Stimulated activated CD4-positive, alpha-beta T cell treated with anti-CD3 and anti-CD28 coated beads, TNF-alpha, amount 100 ng/mL, for 48 hours (primary cell): ENCODE measurements around the gene MYL10.
"Not testable (repeated sequence)": the region's sequence is repeated elsewhere in the genome, so short reads cannot be mapped to it uniquely, and the experiment has no call there.

Source experiments
- DNase-seq, 3 donors: peaks; one replicate each; pipeline ENCODE4 v3.0.0-alpha.2; 2020; ENCODE audit warnings: low read depth in 3 of 3

MYL10 gene

DNA sequence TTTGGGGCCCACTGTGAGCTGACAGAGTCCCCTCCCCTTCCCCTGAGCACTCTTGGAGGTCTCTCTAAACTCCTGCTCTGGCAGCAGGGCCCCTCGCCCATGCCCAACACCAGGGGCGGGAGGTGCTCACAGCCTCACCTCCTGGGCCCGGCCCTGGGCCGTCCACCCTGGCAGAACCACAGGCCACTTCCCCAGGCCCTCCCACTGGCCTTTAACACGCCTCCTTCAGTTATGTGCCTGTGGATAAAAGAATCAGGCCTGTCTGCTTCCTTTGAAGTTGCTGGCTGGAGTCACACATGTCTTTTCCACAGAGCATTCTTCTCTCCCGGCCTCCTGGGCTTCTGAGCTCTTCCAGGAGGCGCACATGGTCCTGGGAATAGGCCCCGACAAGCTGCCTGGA, 10.2 kb downstream of the MYL10 start:
- no peak for DNase-seq

- DNase-seq, result no peak
Observed at GRCh38 chr7:101618207-101618839, 10.8 kb downstream of the MYL10 start.

- no peak for DNase-seq
Observed at GRCh38 chr7:101617451-101618206, 11.5 kb downstream of the MYL10 start.

GRCh38 chr7:101615446-101615845, 13.7 kb downstream of the MYL10 start:
- DNase-seq, result no peak

DNA sequence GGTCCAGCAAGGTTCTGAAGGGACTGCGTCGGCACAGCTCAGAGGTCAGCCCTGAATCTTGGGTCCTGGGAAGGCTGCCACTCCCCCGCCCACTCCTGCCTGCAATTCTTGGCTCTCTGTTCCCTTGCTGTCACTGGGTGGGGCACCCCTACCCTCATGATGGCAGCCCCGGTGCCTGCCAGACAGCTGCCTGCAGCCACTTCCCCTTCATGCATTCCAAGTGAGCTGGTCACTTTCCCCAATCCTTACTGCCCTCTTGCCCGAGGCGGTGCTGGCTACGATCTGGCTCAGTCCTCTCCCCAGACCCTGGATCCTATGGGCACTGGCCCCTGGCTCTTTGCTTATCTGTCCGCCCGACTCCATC, 14.2 kb downstream of the MYL10 start:
- DNase-seq, result no peak

DNA sequence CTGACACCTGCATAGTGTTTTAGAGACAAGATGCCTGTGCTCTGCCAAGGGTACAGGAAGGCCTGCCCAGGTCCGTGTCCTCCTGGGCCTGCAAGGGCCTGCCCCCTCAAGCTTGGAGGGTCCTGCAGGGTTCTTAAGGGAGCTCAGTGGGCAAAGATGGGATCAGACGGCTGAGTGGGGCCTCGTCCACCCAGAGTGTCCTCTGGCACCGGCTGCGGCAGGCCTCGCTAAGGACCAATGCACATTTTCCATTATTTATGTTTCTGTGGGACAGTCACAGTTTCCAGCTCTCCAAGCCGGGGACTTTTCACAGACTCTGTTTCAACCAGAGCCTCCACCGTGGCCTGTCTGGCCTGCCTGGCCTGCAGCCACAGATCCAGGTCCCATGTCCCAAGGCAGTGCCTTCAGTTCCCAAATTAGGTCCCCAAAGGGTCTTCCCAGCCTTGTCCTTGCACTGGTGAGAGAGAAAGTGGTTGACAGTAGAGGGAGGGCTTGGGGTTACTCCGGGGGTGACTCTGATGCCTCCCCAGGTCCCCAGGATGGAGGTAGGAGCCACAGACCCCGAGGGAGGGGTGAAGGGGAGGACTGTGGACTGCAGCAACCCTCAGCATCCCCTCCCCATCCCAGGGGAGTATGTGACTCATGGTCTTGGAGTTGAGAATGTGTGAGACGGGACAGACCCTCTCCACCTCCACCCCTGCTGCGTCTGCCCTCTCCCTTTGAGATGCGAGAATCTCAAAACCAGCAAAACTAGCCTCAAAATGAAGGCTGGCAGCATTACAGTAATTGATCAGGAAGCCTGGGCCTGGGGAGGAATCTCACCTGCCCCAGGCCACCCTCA, 14.8 kb downstream of the MYL10 start:
- DNase-seq, result no peak

GRCh38 chr7:101612885-101613515, 16.1 kb downstream of the MYL10 start:
- DNase-seq, result no peak

DNA sequence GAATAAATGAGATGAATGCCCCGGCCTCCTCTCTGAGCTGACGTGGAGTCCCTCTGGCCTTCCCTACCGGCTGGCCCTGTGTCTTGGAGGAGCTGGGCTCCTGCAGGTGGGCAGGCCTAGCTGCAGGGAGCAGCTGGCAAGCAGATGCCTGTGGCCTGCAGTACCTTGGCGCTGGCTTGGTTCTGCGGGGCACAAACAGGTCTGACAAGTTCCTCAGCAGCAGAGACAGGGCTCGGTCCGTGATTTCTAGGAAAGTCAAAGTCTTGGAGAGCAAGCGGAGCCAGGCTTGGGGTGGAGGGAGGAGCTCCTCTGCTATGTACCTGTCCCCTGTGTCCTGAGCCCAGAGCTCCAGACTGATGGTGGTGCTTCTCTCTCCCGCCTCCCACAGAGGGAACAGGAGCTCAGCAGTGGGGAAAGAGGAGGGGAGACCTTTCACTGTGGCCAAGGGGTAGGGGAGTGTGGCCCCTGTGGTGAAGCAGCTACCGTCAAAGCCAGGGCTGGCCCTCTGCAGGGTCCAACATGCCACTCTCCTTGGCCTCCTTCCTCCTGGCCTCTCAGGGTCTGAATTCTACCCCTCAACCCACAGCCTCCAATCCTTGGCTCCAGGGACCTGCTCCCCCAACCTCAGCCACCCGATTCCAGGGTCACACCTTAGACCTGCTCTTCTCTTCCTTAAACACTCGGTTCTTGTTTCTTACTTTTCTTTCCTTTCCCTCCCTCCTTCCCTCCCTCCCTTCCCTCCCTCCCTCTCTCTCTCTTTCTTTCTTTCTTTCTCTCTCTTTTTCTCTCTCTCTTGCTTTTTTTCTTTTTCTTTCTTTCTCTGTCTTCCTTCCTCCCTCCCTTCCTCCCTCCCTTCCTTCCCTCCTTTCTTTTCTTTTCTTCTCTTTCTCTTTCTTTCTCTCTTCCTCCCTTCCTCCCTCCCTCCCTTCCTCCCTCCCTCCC, 20.1 kb downstream of the MYL10 start:
- no peak for DNase-seq

GRCh38 chr7:101606498-101606923, 22.6 kb downstream of the MYL10 start:
- DNase-seq, result no peak

GRCh38 chr7:101605611-101606497, 23.2 kb downstream of the MYL10 start:
- no peak for DNase-seq

DNA sequence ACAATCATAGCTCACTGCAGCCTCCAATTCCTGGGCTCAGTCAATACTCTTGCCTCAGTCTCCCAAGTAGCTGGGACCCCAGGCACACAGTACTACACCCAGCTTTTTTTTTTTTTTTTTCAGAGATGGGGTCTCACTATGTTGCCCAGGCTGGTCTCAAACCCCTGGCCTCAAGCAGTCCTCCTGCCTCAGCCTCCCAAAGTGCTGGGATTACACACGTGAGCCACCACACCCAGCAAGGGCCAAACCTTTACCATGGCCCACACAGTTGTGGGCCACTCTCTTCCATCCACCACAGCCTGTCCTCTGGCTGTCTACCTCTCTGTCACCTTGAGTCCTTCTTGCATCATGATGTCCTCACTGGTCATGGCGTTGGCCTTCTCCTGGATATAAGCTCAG, 24.2 kb downstream of the MYL10 start:
- DNase-seq, result not testable (repeated sequence)

DNA sequence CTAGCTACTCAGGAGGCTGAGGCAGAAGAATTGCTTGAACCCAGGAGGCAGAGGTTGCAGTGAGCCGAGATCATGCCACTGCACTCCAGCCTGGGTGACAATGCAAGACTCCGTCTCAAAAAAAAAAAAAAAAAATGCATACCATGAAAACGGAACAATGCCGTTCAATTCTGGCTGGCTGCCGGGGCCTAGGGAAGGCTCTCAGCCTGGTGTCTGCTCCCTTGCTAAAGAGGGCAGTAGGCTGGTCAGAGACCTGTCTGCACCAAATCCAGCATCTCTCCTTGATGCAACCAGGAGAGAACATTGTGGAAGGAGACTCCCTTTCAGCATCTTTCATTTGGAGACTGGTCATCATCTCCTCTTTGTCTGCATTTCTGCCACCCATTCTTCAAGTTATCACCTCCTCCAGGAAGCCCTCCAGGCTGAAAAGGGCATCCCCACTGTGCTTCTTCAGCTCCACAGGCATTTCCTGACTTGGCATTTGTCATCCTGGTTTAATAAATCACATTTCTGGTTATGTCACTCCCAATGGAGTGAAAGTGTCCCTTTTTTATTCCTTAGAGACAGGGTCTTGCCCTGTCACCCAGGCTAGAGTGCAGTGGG, 24.7 kb downstream of the MYL10 start:
- DNase-seq, result no peak

DNA sequence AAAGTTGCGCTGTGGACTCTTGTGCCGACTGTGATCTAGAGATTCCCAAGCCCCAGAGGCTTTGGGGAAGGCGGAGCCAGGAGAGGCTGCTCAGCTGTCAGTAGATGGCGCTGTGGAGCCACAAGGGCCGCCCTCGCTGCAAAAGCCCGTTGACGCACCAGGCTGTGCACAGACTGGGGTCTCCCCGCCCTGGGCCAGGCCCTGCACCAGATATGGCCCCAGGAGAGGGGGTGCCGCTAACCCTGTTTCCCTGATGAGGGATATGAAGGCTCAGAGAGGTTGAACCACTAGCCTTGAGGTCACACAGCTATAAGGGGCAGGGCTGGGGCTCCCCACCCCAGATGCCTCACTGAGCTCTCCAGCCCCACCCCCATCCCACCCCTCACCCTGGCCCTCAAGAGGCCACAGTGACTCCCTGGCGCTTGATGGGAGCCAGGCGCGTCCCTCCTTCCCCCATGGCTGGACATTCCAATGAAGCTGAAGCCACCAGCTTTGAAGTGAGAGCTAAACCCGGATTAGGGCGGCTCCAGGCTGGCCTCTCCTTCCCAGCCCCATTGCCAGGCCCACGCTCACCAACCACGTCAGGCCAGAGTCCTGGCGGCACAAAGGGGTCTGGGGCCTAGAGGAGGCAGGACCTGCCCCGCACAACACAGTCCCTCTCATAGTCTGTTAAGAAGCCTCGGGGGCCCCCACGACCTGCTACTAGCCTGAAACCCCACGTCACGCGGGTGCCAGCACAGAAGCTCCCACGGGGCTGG, 26.4 kb downstream of the MYL10 start:
- DNase-seq, result peak; percentile 45 to 69 (median 64)

- DNase-seq, result no peak
Observed at GRCh38 chr7:101602082-101602481, 27.0 kb downstream of the MYL10 start.

- no peak for DNase-seq
Observed at GRCh38 chr7:101599787-101600186, 29.3 kb downstream of the MYL10 start.

DNA sequence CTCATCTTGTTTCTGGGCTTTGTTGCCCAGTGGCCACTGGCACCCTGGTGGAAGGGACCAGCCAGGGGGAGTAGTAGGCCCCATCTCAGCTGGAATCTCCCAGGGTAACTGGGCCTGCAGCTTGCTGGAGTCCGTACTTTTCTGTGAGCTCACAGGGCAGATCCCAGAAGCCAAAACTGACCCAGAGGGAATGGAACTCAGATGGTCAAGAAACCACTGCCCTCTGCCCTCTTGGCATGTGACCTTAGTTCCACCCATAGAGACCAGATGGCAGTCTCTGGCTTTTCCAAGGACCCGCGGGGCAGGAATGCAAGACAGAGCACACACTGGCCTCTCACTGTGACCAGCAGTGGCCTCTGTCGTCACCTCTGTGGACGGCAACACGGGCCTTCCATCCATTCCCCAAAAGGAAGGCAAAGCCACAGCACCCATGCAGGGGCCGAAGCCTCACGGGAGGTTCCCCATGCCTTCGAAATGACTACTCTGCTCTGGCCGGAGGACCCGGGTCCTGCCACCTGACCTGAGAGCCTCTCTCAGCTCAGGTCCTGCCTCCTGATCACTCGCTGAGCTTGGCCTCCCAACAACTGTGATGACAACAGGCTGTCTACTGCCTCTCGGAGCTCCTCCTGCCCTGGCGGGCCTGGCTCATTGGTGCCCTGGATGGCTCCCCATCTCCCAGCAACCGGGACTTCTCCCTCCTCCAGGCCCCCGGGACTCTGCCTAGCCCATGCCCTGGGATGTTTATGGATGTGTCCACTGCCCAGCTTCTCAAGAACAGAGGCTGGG, 29.9 kb downstream of the MYL10 start:
- DNase-seq, result no peak

DNA sequence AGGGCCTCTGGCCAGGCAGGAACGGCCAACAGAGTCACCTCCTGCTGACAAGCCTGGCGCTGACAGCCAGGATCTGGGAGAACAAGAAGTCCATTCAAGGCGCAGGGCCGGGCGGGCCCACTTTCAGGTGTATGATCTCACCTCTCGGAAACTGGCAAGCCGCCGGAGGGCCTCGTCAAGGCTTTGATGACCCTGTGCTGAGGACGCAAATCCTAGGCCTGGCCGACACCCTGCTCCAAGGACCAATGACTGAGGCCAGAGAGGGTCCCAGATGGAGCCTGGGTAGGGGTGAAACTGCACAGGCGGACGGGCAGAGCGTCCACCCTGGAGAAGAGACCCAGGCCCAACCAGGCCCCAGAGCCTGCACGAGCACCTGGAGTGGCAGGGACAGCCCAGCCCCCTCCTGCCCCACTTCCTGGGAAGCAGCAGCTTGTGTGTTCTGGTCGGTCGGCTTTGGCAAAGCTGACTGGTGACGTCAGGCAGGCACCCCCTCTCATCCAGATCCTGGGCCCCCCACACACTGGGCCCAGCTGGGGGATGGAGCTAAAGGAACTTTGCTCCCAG, 30.6 kb downstream of the MYL10 start:
- no peak for DNase-seq

- DNase-seq, result no peak
Observed at GRCh38 chr7:101597941-101598340, 31.2 kb downstream of the MYL10 start.
